ENCODE measurements around the gene DIPK1C. TPM values are rescaled to one million over a fixed set of nuclear protein-coding genes. Genes with fewer than 3 reads are reported as not detected.

Gene DIPK1C
- total RNA-seq, 1 donor from 2014 or later = not detected

DNA sequence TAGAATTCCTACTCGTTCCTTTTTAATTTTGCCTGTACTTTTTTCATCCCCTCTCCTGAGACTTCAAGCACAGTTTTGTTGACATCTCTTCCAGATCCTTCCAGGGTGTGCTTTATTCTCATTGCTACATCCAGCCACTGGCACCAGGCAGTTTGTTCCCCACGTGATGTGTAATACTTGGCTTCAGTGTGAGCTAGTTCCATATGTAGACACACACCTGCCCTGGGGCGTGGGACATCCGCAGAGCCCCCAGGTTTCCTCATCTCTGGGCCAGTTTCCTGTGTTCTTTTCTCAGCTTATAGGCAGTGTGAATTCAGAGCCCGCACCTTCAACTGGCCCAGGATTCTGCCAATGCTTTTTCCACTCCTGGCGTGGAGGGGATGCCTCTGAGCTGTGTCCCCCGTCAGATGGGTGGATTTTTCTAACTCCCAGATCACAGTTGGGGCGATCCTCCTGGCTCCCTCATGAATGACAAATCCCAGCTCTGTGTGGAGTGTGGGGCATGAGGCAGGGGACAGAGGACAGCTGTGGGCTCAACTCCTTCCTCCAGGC is 46.6 kb downstream of the DIPK1C start:
- Histone ChIP-seq H3K4me3 (ENCODE audit: low read depth, low read length) (no peak overlapping the region), H3K27me3 (ENCODE audit: control insufficient read depth, insufficient read depth, low read length) (peaks cover 14% of the 10 kb centered on the region), H3K36me3 (ENCODE audit: control insufficient read depth, insufficient read depth, low read length) (no peaks in the 10 kb centered on the region)
- TF ChIP-seq, protein P1, sequence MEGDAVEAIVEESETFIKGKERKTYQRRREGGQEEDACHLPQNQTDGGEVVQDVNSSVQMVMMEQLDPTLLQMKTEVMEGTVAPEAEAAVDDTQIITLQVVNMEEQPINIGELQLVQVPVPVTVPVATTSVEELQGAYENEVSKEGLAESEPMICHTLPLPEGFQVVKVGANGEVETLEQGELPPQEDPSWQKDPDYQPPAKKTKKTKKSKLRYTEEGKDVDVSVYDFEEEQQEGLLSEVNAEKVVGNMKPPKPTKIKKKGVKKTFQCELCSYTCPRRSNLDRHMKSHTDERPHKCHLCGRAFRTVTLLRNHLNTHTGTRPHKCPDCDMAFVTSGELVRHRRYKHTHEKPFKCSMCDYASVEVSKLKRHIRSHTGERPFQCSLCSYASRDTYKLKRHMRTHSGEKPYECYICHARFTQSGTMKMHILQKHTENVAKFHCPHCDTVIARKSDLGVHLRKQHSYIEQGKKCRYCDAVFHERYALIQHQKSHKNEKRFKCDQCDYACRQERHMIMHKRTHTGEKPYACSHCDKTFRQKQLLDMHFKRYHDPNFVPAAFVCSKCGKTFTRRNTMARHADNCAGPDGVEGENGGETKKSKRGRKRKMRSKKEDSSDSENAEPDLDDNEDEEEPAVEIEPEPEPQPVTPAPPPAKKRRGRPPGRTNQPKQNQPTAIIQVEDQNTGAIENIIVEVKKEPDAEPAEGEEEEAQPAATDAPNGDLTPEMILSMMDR (IDR thresholded peaks at IDR 0.05; ENCODE audit: insufficient read depth, low read length, poor library complexity, severe bottlenecking) = no peak
- no peak for DNase-seq (ENCODE audit: low read depth)

DNA sequence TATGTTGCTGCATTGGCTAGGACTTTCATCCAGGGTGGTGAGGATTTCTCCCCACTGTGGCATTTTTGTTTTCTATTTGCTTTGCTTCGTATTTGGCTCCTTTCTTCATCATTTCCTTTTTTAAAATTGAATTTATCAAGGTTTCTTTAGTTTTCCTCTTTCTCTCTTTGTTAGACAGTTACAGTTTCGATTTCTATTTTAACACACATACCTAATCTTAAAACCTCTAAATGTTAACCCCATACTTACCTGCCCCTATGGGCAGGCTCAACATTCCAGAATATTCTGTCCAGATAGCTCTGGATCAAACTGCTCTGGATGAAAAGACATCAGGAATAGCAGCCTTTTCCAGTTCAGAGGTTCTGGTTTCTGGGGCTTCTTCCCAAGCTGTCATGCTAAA is 49.2 kb downstream of the DIPK1C start:
- no peak for DNase-seq (ENCODE audit: low read depth)
- H3K27me3 ChIP-seq (ENCODE audit: control insufficient read depth, insufficient read depth, low read length) = peaks cover 14% of the 10 kb centered on the region
- no peaks in the 10 kb centered on the region for H3K36me3 ChIP-seq (ENCODE audit: control insufficient read depth, insufficient read depth, low read length)
- no peak overlapping the region for H3K4me3 ChIP-seq (ENCODE audit: low read depth, low read length)
- TF ChIP-seq, protein P1 (IDR thresholded peaks at IDR 0.05; ENCODE audit: insufficient read depth, low read length, poor library complexity, severe bottlenecking) = no peak

DNA sequence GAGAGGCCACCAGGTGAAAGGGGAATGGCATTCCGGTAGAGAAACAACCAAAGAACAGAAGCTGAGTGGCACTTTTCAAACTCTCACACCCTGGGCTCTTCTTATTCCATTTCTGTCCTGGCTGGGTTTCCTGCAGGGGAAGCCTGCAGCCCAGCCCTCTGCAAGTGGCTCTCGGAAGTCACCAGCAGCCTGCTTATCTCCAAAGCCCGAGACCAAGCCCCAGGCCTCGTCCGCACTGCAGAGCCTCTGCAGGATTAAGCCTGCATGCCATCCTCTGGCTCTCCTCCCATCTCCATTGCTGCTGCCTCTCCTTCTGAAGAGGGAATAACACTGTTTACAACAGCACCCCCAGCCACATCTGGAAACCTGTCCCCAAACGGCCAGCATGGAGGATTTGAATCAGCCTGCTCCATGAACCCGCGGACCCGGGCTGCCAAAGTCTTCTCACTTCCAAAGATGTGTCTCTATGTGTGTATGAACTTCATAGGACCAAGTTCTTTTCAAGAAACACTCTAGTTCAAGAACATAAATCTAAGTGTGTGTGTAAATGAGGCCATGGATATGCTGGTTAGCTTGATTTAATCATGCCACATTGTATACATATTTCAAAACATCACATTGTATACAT is 54.2 kb downstream of the DIPK1C start:
- DNase-seq (ENCODE audit: low read depth) = no peak
- Histone ChIP-seq H3K27me3 (ENCODE audit: control insufficient read depth, insufficient read depth, low read length) (no peaks in the 10 kb centered on the region), H3K4me3 (ENCODE audit: low read depth, low read length) (no peak overlapping the region), H3K36me3 (ENCODE audit: control insufficient read depth, insufficient read depth, low read length) (no peaks in the 10 kb centered on the region)
- TF ChIP-seq, protein P1 (IDR thresholded peaks at IDR 0.05; ENCODE audit: insufficient read depth, low read length, poor library complexity, severe bottlenecking) = no peak

DNA sequence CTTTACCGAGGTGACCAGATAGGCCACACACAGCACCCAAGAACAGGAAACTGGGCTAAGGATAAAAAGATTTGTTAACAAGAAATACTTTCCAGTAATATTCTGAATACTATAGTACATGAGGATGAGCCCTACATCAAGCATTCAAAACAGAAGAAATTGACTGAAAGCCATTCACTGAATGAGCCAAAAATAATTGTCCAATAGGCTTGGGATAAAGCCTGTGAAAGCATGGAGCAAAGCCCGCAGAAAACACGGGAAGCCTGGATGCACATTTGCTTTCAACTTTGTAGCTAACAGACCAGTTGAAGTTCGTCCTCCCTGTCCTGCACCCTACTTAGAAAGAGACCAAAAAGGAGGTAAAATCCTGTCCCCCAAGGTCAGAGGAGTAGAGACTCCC is 56.3 kb downstream of the DIPK1C start:
- no peaks in the 10 kb centered on the region for H3K27me3 ChIP-seq (ENCODE audit: control insufficient read depth, insufficient read depth, low read length)
- TF ChIP-seq, protein P1 (IDR thresholded peaks at IDR 0.05; ENCODE audit: insufficient read depth, low read length, poor library complexity, severe bottlenecking) = no peak
- H3K36me3 ChIP-seq (ENCODE audit: control insufficient read depth, insufficient read depth, low read length) = no peaks in the 10 kb centered on the region
- no peak overlapping the region for H3K4me3 ChIP-seq (ENCODE audit: low read depth, low read length)
- no peak for DNase-seq (ENCODE audit: low read depth)

DNA sequence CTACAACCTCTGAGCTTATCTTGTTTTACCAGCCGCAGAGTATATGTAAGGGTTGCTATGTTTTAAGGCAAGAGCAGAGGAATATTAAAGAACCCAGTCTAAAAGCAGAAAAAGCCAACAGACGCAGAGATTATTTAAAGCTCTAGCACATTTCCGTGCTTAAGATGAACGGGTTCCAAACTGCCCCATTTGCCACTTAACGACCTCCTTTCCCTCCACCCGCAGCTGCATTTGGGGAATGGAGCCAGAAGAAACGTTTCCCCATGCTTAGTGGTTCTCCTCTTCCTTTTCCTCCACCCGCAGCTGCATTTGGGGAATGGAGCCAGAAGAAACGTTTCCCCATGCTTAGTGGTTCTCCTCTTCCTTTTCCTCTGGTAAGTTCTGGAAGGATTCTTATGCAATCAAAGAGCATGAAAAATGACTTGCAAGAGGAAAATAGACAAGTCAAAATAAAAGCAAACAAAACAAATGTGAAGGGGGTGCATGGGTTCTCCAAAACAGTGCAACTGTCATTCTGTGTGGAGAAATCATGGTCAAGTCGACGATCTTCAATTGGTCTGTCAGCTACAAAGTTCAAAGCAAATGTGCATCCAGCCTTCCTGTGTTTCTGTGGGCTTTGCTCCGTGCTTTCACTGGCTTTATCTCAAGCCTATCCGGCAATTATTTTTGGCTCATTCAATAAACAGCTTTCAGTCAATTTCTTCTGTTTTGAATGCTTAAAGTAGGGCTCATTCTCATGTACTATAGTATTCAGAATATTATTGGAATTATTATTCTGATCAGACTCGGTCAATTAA is 57.8 kb downstream of the DIPK1C start:
- no peak for DNase-seq (ENCODE audit: low read depth)
- Histone ChIP-seq H3K27me3 (ENCODE audit: control insufficient read depth, insufficient read depth, low read length) (no peaks in the 10 kb centered on the region), H3K36me3 (ENCODE audit: control insufficient read depth, insufficient read depth, low read length) (no peaks in the 10 kb centered on the region), H3K4me3 (ENCODE audit: low read depth, low read length) (no peak overlapping the region)
- TF ChIP-seq, protein P1 (IDR thresholded peaks at IDR 0.05; ENCODE audit: insufficient read depth, low read length, poor library complexity, severe bottlenecking) = no peak

Measured in kidney epithelial cell (primary cell).